GM23338 (cell line): ENCODE results near the gene SLC9B1. TPM values are rescaled to one million over a fixed set of nuclear protein-coding genes. Genes with fewer than 3 reads are reported as not detected.

Experiments used
- CREB1 ChIP-seq: fragments of 250-450 bp; sonication (Bioruptor Pico); IDR thresholded peaks from 2 replicates; pipeline ENCODE4 v1.5.0; 2020; ENCODE audit warnings: low read depth, mild to moderate bottlenecking, moderate library complexity
- CTCF ChIP-seq, 2 experiments: fragments of 200-600 bp in 1 of 2; sonication (generic) in 1 of 2; conservative IDR thresholded peaks; 2 replicates each; pipeline versions ENCODE4 v1.5.1 to v1.6.1; 2016 to 2017; ENCODE audit warnings: antibody characterized with exemption in 2 of 2, low read depth in 2 of 2, mild to moderate bottlenecking in 2 of 2, moderate library complexity in 1 of 2
- EZH2 ChIP-seq: fragments of 200-600 bp; sonication (generic); IDR thresholded peaks from one replicate; pipeline ENCODE4 v1.8.0; 2017; ENCODE audit warnings: antibody characterized with exemption, mild to moderate bottlenecking, low read depth; ENCODE audit not compliant: unreplicated experiment
- NANOG ChIP-seq: IDR thresholded peaks from 2 replicates; pipeline ENCODE4 v1.6.1; 2016; ENCODE audit warnings: antibody characterized with exemption, borderline replicate concordance
- REST ChIP-seq: IDR thresholded peaks from one replicate; pipeline ENCODE4 v1.6.1; 2018; ENCODE audit warnings: antibody characterized with exemption; ENCODE audit not compliant: unreplicated experiment
- STAT1 ChIP-seq: IDR thresholded peaks from one replicate; pipeline ENCODE4 v1.6.1; 2016; ENCODE audit warnings: antibody characterized with exemption; ENCODE audit not compliant: unreplicated experiment
- ZNF114 ChIP-seq: fragments of 250-450 bp; sonication (Bioruptor Pico); IDR thresholded peaks from 2 replicates; pipeline ENCODE4 v1.5.0; 2020; ENCODE audit warnings: mild to moderate bottlenecking, moderate library complexity
- ZNF462 ChIP-seq: fragments of 250-450 bp; sonication (Bioruptor Pico); IDR thresholded peaks from 2 replicates; pipeline ENCODE4 v1.5.0; 2020; ENCODE audit warnings: mild to moderate bottlenecking, moderate library complexity
- polyA plus RNA-seq: library from polyadenylated mRNA; unstranded; fragments of >200 nt; fragmentation: Nextera tagmentation; extraction: Ambion mirVana; gene quantifications from 2 replicates; pipeline ENCODE4 v1.2.1, GENCODE V29; 2016
- total RNA-seq: library from RNA; depleted of rRNA; stranded (reverse); fragments of >200 nt; shearing (Covaris generic); gene quantifications from 2 replicates; pipeline ENCODE4 v1.2.3, GENCODE V29; 2014

Gene SLC9B1
- total and polyA plus RNA-seq, 2 experiments from 2014 or later, result 0.66 to 0.80 TPM

DNA sequence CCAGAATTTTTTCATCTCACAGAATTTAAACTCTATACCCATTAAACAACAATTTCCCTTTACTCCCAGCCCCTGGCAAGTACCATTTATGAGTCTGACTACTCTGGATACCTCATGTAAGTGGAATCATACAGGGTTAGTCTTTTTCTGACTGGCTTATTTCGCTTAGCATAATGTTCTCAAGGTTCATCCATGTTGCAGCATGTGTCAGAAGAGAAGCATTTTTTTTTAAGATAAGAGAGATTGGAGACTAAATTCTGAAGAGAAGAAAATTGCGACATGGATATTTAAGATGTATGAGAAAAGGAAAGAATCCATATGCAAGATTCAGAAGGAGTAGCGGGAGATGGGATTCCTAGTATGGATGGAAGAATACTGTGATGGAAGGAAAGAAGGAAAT lies 11.3 kb upstream of the SLC9B1 start (continued):
- no peak for TF ChIP-seq ZNF462 (CRISPR knock-in tag)
- TF ChIP-seq CTCF (conservative IDR thresholded peaks at IDR 0.05; ENCODE audit: low read depth in 2 of 2), result no peak
- no peak for TF ChIP-seq CREB1 (CRISPR knock-in tag)
- no peak for TF ChIP-seq REST
- no peak for TF ChIP-seq ZNF114 (CRISPR knock-in tag)
- TF ChIP-seq EZH2, result no peak
- no peak for TF ChIP-seq NANOG
- no peak for TF ChIP-seq STAT1
